HepG2 (cell line): Measurements from ENCODE around the gene ENC1. TPM values are rescaled to one million over a fixed set of nuclear protein-coding genes. Genes with fewer than 3 reads are reported as not detected.

Experiments
- ESRRA ChIP-seq: sonication (generic); formaldehyde crosslinking; IDR thresholded peaks from 2 replicates; pipeline ENCODE4 v1.5.1; 2020; ENCODE audit warnings: mild to moderate bottlenecking, low read depth, missing genetic modification reagents
- GTF2F1 ChIP-seq: fragments of 150-350 bp; IDR thresholded peaks from 2 replicates; pipeline ENCODE4 v1.6.1; 2014; ENCODE audit warnings: low read length
- GTF3A ChIP-seq: sonication (generic); formaldehyde crosslinking; conservative IDR thresholded peaks from 2 replicates; pipeline ENCODE4 v1.4.0; 2020; ENCODE audit warnings: mild to moderate bottlenecking, missing genetic modification reagents
- HMGXB4 ChIP-seq, 2 experiments: sonication (generic) in 1 of 2; formaldehyde crosslinking in 1 of 2; IDR thresholded peaks; 2 replicates each; pipeline versions ENCODE4 v1.4.0 to v1.6.1; 2018 to 2020; ENCODE audit warnings: missing genetic modification reagents in 2 of 2, borderline replicate concordance in 1 of 2, low read depth in 1 of 2, mild to moderate bottlenecking in 1 of 2, missing biosample characterization in 1 of 2
- HNF4G ChIP-seq, 2 experiments: sonication (generic) in 1 of 2; formaldehyde crosslinking in 1 of 2; IDR thresholded peaks; 2 replicates each; pipeline versions ENCODE4 v1.4.0 to v1.6.1; 2011 to 2020; ENCODE audit warnings: borderline replicate concordance in 2 of 2, low read depth in 2 of 2, mild to moderate bottlenecking in 2 of 2, low read length in 1 of 2, missing genetic modification reagents in 1 of 2, moderate library complexity in 1 of 2
- HOXA9 ChIP-seq: sonication (generic); formaldehyde crosslinking; IDR thresholded peaks from 2 replicates; pipeline ENCODE4 v1.8.1; 2022; ENCODE audit warnings: missing genetic modification reagents, mild to moderate bottlenecking, moderate library complexity, borderline replicate concordance
- KLF13 ChIP-seq: sonication (generic); formaldehyde crosslinking; IDR thresholded peaks from 2 replicates; pipeline ENCODE4 v1.4.0; 2020; ENCODE audit warnings: mild to moderate bottlenecking, missing genetic modification reagents
- NFE2L2 ChIP-seq: fragments of 150-350 bp; IDR thresholded peaks from 2 replicates; pipeline ENCODE4 v1.6.1; 2014; ENCODE audit warnings: low read length
- TMF1 ChIP-seq: sonication (generic); formaldehyde crosslinking; IDR thresholded peaks from 2 replicates; pipeline ENCODE4 v1.8.1; 2022; ENCODE audit warnings: low read depth, missing genetic modification reagents
- ZFP82 ChIP-seq: sonication (generic); formaldehyde crosslinking; IDR thresholded peaks from 2 replicates; pipeline ENCODE4 v1.5.1; 2020; ENCODE audit warnings: mild to moderate bottlenecking, missing genetic modification reagents, borderline replicate concordance
- ZNF12 ChIP-seq: sonication (generic); formaldehyde crosslinking; IDR thresholded peaks from 2 replicates; pipeline ENCODE4 v1.5.0; 2020; ENCODE audit warnings: missing genetic modification reagents
- ZNF232 ChIP-seq: sonication (generic); formaldehyde crosslinking; IDR thresholded peaks from 2 replicates; pipeline ENCODE4 v1.4.0; 2020; ENCODE audit warnings: missing genetic modification reagents, borderline replicate concordance
- ZNF558 ChIP-seq: sonication (generic); formaldehyde crosslinking; IDR thresholded peaks from 2 replicates; pipeline ENCODE4 v1.9.0; 2022; ENCODE audit warnings: mild to moderate bottlenecking, missing genetic modification reagents, borderline replicate concordance
- ZNF580 ChIP-seq: IDR thresholded peaks from 2 replicates; pipeline ENCODE4 v1.6.1; 2016; ENCODE audit warnings: low read depth, borderline replicate concordance
- ZNF704 ChIP-seq: sonication (generic); formaldehyde crosslinking; IDR thresholded peaks from 2 replicates; pipeline ENCODE4 v1.8.1; 2023; ENCODE audit warnings: mild to moderate bottlenecking, inconsistent platforms, moderate library complexity, missing genetic modification reagents, borderline replicate concordance
- ZNF709 ChIP-seq: sonication (generic); formaldehyde crosslinking; IDR thresholded peaks from 2 replicates; pipeline ENCODE4 v1.5.0; 2020; ENCODE audit warnings: mild to moderate bottlenecking, missing genetic modification reagents
- polyA plus RNA-seq, 8 experiments: library from polyadenylated mRNA; depleted of rRNA in 3 of 8; stranded (reverse) in 7 of 8; unstranded in 1 of 8; fragments of >200 nt; fragmentation: Illumina TruSeq in 4 of 8; extraction: Trizol in 4 of 8; gene quantifications; 2 replicates each; pipeline versions ENCODE4 v1.2.1 to v1.2.3, GENCODE V29; 2011 to 2016; ENCODE audit warnings: low read depth in 4 of 8, missing spikeins in 1 of 8, mixed read lengths in 1 of 8; ENCODE audit not compliant: insufficient read depth in 1 of 8
- total RNA-seq, 5 experiments: library from RNA; depleted of rRNA; stranded (reverse); fragments of >200 nt; fragmentation: Illumina TruSeq; extraction: Trizol; gene quantifications; 2 replicates each; pipeline ENCODE4 v1.2.3, GENCODE V29; 2016; ENCODE audit warnings: low read depth in 1 of 5
- TF ChIP-seq, protein P1 (sequence below): sonication (generic); formaldehyde crosslinking; IDR thresholded peaks from 2 replicates; pipeline ENCODE4 v1.5.1; 2020; ENCODE audit warnings: missing genetic modification reagents, mild to moderate bottlenecking, borderline replicate concordance
- TF ChIP-seq, protein P2 (sequence below): IDR thresholded peaks from 2 replicates; pipeline ENCODE4 v1.6.1; 2012; ENCODE audit warnings: low read length, improper control_type of control experiment

The ENC1 gene
- total and polyA plus RNA-seq, 2 of the 13 experiments (the other 11 are each of a cell fraction or from before 2014, with no cell fraction given): 63.8 to 64.4 TPM

DNA sequence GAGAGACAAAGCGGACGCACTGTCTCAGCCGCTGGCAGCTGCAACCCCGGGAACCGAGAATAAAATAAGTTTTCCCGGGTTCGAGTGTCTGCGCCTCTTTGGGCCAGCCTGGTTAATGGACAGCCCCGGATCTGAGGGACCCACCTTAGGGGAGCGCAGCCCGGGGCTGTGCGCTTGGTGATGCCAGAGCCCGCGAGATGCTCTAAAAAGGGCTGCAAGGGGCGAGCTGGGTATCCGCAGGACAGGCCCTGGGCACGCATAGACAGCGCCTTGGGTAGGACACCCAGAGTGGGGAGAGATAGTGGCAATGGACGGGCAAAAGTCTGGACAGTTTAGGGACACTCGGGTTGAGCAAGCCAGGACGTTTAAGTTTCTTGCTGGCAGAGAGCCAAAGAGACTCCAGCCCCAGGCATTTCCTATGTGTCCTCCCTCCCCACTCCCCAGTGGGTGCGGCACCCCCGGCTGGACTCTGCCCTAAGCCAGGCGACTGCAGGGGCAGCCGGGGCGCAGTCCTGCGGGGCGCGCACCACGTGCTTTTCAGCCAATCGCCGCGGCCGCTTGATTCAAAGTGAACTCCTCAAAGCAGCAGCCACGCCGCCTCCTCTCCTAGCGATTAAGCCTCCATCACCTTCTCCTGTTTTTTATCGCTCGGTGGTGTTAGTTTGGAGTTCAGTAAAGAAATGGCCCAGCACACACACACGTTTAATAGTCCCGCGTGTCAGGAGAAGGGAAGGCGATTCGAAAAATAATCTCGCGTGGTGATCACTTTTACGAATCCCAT, 616 bp upstream of the ENC1 start (continued):
- TF ChIP-seq ZNF558 (CRISPR knock-in tag): no peak
- TF ChIP-seq ESRRA (CRISPR knock-in tag): peak; percentile 69; the same call in 1 of the 2 replicates
- no peak for TF ChIP-seq ZNF12 (CRISPR knock-in tag)
- TF ChIP-seq, protein P1, sequence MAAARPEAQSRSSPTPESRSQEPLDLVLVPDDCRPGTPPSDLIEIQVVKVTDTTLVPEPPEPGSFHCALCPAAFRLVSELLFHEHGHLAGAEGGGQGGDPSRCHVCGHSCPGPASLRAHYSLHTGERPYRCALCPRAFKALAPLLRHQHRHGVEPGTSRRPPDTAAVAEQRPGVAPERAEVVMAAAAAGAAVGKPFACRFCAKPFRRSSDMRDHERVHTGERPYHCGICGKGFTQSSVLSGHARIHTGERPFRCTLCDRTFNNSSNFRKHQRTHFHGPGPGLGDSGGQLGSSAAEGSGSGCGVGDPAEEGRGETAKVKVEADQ (CRISPR knock-in tag): no peak
- TF ChIP-seq HNF4G (IDR thresholded peaks at IDR 0.05; ENCODE audit: borderline replicate concordance, low read depth, low read length): peak; percentile 93
- TF ChIP-seq HNF4G (CRISPR knock-in tag; IDR thresholded peaks at IDR 0.05; ENCODE audit: borderline replicate concordance, low read depth): peak; percentile 89
- no peak; the same call in 1 of the 2 replicates for TF ChIP-seq ZNF704 (CRISPR knock-in tag)
- peak; percentile 63; the same call in 1 of the 2 replicates for TF ChIP-seq ZNF232 (CRISPR knock-in tag)
- TF ChIP-seq TMF1 (CRISPR knock-in tag): no peak
- TF ChIP-seq NFE2L2: no peak
- no peak; a peak in 1 of 4 replicates for TF ChIP-seq HMGXB4 (CRISPR knock-in tag; IDR thresholded peaks at IDR 0.05; ENCODE audit: borderline replicate concordance in 1 of 2, low read depth in 1 of 2)
- TF ChIP-seq KLF13 (CRISPR knock-in tag): no peak
- TF ChIP-seq ZNF709 (CRISPR knock-in tag): no peak
- no peak for TF ChIP-seq HOXA9 (CRISPR knock-in tag)
- TF ChIP-seq, protein P2, sequence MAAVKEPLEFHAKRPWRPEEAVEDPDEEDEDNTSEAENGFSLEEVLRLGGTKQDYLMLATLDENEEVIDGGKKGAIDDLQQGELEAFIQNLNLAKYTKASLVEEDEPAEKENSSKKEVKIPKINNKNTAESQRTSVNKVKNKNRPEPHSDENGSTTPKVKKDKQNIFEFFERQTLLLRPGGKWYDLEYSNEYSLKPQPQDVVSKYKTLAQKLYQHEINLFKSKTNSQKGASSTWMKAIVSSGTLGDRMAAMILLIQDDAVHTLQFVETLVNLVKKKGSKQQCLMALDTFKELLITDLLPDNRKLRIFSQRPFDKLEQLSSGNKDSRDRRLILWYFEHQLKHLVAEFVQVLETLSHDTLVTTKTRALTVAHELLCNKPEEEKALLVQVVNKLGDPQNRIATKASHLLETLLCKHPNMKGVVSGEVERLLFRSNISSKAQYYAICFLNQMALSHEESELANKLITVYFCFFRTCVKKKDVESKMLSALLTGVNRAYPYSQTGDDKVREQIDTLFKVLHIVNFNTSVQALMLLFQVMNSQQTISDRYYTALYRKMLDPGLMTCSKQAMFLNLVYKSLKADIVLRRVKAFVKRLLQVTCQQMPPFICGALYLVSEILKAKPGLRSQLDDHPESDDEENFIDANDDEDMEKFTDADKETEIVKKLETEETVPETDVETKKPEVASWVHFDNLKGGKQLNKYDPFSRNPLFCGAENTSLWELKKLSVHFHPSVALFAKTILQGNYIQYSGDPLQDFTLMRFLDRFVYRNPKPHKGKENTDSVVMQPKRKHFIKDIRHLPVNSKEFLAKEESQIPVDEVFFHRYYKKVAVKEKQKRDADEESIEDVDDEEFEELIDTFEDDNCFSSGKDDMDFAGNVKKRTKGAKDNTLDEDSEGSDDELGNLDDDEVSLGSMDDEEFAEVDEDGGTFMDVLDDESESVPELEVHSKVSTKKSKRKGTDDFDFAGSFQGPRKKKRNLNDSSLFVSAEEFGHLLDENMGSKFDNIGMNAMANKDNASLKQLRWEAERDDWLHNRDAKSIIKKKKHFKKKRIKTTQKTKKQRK: no peak
- no peak for TF ChIP-seq GTF2F1
- peak; percentile 24; the same call in 1 of the 2 replicates for TF ChIP-seq ZFP82
- TF ChIP-seq ZNF580: 0 out of 2 replicates have a peak, but pooled peaks have one; percentile 24
- TF ChIP-seq GTF3A (CRISPR knock-in tag): no peak
